RPMI8226 (cell line): ENCODE data around the gene LHPP.

Experiments used
- DNase-seq: peaks from one replicate; pipeline ENCODE4 v3.0.0-alpha.2; 2015

LHPP gene

DNA sequence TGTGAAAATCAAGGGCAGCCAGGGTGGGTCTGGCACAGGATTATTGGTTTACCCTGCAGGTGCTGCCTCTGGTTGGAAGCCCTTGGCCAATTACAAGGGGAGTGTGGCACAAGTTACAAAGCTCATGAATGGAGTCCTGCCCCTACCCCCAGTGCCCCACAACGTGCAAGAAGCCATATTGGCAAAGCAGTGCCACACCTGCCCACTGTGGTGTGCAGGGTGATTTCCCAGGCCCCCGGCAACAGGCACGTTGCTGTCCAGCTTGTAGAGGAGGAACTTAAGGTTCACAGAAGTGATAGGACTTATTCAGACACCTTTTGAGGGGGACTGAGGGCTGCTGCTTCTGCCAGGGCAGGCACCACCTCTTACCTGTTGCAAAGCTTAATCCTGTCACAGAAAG lies 11.4 kb downstream of the LHPP start:
- no peak for DNase-seq

DNA sequence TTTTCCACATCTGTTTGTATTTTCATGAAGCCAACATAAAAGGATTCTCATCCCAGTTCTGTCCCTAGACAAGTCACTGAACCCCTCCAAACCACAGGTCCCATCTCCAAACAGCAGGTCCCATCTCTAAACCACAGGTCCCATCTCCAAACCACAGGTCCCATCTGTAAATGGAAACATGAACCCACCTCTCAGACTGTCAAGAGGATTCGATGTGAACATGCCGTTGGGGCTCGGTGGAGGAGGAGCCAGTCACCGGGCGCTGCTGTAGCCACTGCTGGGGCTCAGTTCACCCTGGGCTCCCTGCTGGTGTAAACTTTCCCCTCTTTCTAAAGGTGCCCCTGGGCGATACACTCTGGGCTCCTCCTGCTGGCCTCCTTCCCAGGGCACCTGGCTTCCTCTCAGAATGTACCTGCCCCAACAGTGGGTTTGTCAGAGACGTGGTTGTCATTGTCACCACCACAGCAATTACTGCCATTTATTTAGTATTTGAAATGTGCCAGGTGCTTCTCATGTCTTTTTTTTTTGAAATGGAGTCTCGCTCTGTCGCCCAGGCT lies 13.0 kb downstream of the LHPP start:
- DNase-seq: peak; percentile 52

DNA sequence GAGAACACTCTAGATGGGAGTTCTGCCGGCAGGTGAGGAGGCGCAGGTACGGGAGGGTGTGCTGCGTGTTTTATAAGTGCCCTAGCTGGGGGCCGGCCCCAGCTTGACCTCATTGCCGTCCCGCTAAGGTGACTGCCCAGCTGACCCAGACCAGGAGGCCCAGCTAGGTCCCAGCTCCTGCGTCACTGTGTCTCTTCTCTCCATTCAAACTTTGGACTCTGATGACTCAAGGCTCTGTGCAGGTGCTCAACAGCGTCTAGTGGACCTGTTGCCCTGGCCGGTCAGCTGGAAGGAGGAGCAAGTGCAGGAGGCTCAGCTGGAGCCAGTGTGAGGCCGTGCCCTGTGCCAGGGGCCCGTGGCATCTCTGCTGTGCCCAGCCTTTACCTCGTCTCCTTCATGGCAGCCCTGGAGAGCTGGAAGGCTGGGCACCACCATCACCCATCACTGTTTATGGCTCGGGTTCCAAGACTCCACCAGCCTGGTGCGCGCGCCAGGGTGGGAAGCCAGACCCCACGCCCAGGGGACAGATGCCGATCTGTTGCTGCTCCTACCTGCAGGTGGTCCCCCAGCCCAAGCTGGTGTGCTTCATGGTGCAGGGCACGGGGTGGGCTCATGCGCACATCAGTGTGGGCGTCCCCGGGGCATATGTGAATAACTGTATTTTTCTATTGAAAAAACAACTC lies 14.6 kb downstream of the LHPP start:
- no peak for DNase-seq

DNA sequence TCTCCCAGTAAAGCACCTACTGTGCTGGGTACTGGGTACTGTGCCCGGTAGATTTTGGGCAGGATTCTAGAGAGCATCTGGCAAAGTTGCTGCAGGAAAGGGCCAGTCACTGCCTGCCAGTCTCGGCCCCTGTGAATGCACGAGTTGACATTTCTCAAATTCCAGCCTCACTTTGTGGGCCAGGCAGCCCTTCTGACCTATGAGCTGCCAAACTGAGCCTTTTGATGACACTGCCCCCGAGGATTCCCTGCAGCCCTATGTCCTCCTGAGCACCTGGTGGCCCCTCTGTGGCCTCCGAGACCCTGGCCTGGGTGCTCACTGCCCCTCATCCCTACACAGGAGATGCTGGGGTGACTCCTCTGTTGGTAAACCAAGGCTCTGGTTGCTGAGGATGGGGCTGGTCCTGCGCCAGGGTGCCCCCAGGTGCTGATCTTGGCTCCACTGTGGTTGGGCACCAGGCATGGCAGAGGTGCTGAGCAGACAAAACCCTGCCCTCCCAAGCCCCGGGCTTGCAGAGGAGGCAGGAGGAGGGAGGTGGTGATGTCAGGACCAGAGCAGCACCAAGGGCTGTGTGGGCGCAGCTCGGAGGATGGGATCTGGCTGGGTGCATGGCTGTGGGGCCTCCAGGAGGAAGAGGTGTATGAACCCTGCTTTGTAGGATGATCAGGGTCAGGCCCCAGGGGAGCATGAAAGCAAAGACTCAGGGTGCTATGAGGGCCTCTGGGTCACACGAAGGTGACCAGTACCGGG lies 16.2 kb downstream of the LHPP start:
- DNase-seq: peak; percentile 22

DNA sequence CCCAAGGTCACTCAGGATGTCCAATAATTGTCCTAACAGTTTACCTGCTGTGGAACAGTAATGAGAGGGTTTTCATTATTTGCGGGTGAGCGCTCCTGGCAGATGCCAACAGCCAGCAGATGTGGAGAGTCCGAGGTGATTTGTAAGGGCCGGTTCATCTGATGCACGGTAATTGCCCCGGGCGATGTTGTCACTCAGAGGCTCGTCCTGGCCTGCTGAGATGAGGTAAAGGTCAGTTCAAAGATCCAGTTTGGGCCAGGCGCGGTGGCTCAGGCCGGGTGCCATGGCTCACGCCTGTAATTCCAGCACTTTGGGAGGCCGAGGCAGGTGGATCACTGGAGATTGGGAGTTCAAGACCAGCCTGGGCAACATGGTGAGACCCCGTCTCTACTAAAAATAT lies 16.9 kb downstream of the LHPP start:
- DNase-seq: no peak

DNA sequence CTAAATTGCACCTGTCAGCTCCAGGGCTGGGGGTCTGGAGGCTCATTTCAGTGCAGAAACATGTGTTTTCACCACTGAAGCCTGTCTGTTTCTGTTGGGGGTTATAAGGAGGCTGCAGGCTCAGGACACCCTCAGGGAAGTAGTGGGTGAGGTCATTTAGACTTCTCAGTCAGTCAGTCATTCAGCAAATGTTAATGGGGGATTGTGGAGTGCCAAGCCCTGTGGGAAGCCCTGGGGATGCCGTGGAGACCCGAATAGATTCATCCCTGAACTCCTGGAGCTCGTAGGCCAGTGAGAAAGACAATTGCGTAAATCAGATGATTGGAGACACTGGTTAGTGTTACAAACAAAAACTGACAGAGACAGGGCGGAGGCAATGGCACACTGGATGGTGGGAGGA lies 19.2 kb downstream of the LHPP start:
- no peak for DNase-seq

DNA sequence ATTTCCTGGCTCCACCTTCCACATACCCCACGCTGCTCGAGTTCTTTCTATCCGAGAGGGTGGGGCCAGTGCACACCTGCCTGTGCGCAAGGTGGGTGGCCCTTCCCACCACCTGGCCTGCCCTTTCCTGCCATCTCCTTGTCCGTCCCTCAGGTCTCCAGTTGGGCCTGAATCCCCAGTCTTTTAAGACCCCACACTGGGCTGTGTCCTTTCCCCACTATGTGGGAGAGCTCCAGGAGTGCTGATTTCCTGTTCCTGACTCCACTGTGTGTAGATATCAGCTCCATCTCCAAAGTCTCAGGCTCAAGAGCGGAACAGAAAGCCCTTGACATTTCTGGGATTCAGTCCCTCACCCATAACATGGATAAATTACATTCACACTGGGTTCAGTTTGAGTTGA lies 20.1 kb downstream of the LHPP start:
- no peak for DNase-seq

DNA sequence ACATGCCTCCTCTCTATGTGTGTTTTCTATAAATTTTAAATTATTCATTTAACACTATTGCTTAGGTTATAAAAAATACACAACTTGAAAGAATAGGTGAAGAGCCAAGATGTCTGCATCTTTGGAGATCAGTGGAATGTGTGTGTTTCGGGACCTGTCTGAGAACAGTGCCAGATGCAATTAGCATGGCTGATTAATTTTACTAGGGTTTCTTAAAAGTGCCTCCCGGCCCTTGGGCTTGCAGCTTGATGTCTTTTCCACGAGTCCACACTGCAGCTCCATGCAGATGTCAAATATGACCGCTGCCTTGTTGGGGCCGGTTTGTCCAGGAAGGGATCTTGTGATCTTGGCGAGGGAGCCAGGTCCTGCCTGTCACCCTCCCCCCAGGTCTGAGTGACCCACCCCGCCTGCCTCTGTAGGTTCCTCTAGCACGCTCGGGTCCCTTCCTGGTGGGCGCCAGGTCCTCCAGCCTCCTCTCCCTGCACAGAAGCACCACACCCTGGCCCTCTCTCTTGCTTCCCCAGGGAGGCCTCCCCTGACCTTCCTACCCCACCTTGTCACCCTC lies 20.7 kb downstream of the LHPP start:
- no peak for DNase-seq

DNA sequence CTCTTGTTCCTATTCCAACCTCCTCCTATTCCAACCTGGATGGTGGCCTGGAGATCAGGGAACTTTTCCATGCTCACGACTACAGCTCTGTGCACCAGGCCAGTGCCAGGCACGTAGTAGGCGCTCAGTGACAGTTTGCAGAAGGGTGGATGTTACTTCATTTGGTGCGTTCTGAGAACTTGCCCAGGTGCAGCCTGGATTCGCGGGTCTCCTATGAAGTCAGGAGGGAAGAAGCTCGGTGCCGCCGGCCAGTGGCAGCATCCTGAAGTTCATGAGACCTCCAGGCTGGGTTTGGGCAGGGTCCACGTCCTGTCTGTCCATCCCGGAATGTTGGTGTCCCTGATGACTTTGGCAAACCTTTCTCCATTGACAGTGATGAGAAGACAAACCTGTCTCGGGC lies 21.3 kb downstream of the LHPP start:
- DNase-seq: no peak

DNA sequence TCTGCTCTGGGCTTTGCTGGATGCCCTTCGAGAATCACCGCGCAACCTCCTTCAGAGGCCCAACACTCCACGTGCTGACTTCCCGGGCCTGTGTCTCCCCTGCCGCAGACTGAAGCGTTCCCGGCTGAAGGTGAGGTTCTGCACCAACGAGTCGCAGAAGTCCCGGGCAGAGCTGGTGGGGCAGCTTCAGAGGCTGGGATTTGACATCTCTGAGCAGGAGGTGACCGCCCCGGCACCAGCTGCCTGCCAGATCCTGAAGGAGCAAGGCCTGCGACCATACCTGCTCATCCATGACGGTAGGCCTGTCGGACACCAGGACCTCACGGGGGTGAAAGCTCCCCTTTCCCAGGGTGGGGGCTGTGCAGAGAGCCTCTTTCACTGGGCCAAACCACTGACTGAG lies 22.4 kb downstream of the LHPP start:
- no peak for DNase-seq

DNA sequence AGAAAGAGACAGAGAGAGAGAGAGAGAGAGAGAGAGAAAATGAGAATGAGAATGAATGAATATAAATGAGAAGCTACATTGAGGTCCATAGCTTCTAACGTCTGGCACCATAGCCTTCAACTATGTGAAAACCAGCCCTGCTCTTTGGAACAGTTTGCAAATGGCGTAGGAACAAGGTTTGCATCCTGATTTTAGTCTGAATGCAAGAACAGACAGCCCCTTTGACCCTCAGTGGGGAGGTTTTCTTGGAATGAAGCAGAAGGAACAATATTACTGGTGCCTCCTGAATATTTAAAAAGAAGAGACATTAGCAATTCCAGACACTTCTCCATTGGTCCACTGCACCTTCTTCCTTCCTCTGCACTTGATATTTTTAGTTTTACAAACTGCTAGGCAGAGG lies 23.0 kb downstream of the LHPP start:
- DNase-seq: no peak

DNA sequence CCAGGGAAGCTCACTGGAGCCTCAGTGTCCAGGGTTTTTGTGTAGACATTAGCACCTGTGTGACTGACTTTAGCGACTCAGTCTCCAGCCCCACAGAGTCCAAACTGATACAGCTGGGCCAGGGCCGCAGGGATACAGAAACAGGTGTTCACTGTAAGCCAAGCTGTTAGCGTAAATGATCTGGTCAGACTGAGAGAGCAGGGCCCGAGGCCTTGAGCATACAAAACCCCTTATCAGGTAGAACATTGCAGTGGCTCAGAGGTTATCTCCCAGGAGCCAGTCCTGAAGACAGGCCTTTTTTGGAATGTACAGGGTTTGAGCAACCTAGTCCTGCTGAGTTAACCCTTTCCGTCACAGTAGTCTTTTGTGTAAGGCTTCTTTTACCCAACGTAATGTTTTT lies 25.0 kb downstream of the LHPP start:
- DNase-seq: no peak

DNA sequence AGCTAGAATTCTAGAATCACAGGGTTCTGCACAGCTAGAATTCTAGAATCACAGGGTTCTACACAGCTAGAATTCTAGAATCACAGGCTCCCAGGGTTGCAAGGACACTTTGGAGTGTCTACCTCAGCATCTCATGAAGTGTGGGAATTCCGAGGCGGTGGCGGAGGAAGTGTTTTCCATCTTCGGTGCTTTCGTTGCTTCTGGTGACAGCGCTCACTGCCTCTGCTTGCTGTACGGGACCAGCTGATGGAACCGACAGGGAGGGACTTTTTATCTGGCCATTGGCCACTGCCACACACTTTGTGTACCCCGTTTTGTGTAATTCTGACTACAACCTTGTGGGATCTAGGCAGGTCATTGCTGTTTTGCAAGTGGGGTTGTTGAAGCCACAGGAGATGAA lies 29.5 kb downstream of the LHPP start:
- DNase-seq: no peak

DNA sequence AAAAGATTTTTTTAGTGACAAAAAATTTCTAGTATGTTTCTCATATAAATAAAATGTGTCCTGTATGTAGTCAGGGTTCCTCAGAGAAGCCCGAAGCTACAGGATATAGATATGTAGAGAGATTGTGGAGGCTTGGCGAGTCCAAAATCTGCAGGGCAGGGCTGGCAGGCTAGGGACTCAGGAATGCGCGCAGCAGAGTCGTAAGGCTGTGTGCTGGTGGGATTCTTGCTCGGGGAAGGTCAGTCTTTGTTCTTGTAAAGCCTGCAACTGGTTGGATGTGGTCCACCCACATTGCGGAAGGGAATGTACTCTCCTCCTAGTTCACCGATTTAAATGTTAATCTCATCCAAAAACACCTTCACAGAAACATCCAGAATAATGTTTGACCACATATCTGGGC lies 30.6 kb downstream of the LHPP start:
- no peak for DNase-seq

DNA sequence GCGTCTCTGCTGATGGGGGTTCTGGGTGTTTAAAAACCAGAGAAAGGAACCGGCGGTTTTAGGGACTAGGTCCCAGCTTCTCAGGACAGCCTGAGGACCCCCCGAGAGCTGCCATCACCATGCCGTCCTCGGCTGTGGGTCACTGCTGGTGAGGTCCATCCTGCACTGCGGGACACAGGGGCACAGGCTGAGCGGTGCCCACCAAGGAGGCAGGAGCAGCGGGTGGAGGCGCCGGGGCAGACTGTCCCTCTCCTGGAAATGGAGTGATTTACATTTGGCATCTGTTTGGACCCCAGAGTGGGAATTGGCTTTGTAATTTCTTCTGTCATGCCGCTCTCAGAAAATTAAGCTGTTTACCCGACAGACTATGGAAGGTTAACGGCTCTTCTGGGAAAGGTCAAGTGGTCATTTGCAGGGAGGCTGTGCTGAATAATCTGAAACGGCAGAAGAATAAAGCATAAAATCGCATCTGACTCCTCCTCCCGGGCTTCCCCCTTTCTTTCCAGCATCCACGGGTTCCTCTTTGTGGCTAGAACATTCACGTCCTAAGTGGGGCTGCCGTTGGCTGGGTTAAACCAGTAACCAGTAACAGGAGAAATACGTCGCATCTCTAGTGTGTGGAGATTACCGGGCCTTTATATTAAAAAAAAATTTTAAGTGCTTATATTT lies 31.7 kb downstream of the LHPP start:
- DNase-seq: no peak

DNA sequence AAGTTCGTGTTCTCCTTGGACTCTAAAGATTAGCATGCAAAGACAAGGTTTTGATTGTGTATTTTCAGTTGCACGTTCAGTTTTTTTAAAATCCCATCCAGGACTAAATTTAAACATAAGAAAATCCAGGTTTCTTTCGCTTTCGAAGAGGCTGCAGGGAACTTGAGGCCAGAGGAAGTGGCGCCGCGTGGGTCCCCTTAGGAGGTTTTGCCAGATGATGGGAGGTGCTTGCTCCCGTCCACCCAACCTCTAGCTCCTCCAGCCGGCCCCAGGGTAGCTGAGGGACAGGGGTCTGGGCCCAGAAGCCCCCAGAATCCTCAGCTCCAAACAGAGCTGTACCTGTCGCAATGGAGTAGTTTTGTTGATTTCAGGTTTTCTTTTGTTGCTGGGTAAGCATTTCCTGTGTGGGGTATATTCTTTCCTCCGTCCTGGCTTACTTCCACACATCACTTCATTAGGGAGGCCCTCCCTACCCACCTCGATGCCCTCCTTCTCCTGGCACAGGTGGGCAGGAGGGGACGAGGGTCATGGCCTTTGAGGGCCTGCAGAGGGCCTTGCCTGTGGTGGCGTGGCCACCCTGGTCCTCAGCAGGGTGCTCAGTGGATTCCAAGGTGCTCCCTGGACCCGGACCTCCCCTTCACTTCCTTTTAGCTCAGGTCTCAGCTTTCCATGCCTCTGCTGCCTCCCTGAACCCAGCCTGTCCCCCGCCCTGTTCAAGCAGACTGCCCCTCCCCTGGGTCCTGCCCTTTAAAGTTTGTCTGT lies 32.6 kb downstream of the LHPP start:
- DNase-seq: peak; percentile 53

DNA sequence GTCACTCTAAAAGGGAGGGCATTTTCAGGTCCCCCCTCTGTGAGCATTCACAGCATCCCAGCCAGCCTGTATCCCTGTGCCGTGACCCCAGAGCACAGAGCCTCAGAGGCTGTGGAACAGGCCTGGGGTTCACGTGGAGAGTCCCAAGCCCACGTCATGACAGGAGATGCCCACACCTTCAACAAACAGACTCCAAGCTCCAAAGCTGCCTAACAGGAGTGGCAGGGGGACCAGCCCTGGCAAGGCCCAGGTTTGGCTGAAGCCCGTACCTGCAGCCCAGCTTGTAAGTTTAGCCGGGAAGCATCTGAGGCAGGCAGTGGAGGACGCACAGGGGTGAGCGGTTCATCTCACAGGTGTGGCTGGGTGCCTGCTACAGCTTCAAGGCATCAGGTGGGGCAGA lies 33.5 kb downstream of the LHPP start:
- DNase-seq: no peak

DNA sequence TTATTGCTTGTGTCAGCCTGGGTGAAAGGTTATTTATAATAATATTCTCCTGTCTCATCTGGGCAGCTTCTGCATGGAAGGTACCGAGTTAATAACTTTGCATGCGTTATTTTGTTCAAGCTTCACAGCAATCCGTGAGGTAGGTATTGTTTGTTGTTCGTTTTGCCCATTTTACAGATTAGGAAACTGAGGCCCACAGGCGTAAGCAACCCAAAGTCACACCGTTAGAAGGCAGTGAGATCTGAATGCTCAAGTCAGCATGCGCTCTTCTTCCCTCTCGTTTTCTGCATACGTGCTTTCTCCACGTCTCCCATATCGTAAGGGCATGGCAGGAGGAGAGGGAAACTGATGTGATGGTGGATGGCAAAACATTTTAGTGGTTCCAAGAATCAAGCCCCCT lies 34.1 kb downstream of the LHPP start:
- DNase-seq: no peak

DNA sequence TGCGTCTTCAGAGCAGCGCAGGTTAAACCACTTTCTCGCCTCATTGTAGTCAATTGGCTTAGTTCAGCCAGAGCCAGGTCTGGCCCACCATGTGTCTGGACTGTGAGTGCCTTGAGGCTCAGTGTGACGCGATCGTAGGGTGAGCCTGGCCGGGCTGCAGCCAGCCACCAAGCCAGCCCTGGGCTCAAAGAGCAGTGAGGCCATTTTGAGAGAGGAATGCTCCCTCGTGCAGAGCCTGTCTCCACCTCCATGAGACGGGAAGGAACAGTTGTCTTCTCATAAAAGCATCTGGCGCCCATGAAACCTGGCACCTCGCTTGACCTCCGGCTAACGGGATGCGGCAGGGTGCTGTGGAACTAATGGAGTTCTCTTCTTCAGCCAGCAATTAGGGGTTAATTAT lies 34.5 kb downstream of the LHPP start:
- DNase-seq: no peak

DNA sequence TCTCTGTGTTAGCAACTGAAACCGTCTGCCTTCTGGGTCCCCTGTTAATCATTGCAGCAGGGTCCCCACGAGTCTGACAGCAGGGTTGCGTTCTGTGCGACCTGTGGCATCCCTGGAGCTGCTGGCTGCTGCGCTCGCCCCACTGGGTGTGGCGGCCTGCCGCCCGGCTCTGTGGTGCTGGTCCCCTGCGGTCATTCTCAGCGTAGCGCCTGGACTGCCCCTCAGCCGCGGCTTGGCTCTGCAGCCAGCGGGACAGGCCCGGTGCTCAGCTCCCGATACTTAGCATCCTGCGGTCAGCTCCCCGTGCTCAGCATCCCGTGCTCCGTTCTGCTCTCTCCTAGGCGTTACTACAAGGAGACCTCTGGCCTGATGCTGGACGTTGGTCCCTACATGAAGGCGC lies 35.0 kb downstream of the LHPP start:
- no peak for DNase-seq

DNA sequence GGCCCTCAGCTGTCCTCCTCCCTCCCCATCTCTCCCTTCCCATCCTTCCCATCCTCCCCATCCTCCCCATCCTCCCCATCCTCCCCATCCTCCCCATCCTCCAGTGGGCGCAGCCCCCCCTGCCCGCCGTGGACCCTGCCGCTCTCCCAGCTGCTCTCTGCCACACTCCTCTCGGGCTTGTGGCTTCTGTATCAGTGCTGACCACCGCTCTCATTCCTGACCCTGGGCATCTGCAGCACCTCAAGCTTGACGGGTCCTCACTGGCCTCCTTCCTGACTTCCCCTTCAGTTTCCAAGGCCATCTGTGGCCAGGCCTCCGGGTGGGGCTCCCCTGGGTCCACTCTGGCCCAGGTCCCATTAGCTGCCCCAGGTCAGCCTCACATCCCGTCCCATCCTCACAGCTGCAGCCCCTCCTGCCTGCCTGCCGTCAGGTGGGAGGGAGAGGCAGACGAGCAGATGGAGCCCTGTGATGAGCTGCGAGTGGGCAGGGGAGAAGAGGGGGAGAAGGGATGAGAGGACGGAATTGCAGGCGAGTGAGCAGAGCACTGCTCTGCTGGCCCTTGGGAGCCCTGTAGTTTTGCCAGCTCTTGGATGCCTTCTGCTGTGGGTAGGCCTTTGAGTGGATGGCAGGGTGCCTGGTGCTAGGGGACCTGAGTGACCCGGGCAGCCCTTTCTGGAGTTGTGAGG lies 35.7 kb downstream of the LHPP start:
- DNase-seq: no peak

DNA sequence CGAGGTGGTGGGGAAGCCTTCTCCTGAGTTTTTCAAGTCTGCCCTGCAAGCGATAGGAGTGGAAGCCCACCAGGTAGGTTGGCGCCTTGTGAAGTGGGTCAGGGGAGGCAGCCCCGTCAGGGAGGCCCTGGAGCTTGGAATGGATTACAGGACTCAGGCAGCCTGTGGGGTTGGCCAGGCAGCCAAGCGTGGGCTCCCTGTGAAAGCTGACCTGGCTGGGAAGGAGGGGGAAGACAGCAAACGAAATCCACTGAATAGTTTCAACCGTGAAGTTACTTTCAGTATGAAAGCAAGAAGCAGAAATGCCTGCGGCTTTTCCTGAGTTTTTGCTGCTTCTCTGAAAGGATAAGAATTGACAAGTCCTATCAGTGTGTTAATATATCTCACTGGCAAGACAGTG lies 36.4 kb downstream of the LHPP start:
- no peak for DNase-seq
